B cell (primary cell): ENCODE data around the gene ERICH2. TPM values are rescaled to one million over a fixed set of nuclear protein-coding genes. Genes with fewer than 3 reads are reported as not detected.

Source experiments
- ATAC-seq: fragments of 200-7000 bp; cut with Tn5 transposase; one replicate; pipeline ENCODE4 v1.10.0; 2021; ENCODE audit warnings: low read depth, mild to moderate bottlenecking, moderate number of reproducible peaks, moderate library complexity
- CTCF ChIA-PET: fragments of 350-600 bp; sonication (Branson Sonifier 250); formaldehyde crosslinking; loops from one replicate; lab custom pipeline; 2021; ENCODE audit warnings: antibody characterized with exemption, inconsistent platforms; lab: Charles Lee
- POLR2A ChIA-PET: fragments of 350-600 bp; sonication (Branson Sonifier 250); formaldehyde crosslinking; loops from one replicate; lab custom pipeline; 2021; ENCODE audit warnings: antibody characterized with exemption; lab: Charles Lee
- DNase-seq: peaks from one replicate; pipeline ENCODE4 v3.0.0; 2013
- H2AFZ ChIP-seq: 2 replicates; pipeline ENCODE4 v1.6.1; 2012; ENCODE audit warnings: mild to moderate bottlenecking, low read depth, low read length; ENCODE audit not compliant: insufficient read depth, poor library complexity, severe bottlenecking
- H3K27ac ChIP-seq, 2 donors: 1 replicate in 1 of 2; 2 replicates in 1 of 2; pipeline ENCODE4 v1.5.1; 2012 to 2013; ENCODE audit warnings: low read length in 2 of 2, mild to moderate bottlenecking in 2 of 2, moderate library complexity in 1 of 2
- H3K27me3 ChIP-seq, 4 experiments: fragments of 200-600 bp in 1 of 4; sonication (generic) in 1 of 4; replicated peaks in 1 of 4; 1 replicate in 2 of 4; 2 replicates in 2 of 4; pipeline versions ENCODE4 v1.6.1 to v1.7.0; 2013 to 2016; ENCODE audit warnings: low read length in 3 of 4, mild to moderate bottlenecking in 2 of 4, mixed read lengths in 1 of 4, moderate library complexity in 1 of 4; ENCODE audit not compliant: insufficient read depth in 4 of 4, control insufficient read depth in 3 of 4; ENCODE audit errors: control extremely low read depth in 1 of 4
- H3K36me3 ChIP-seq, 2 experiments: replicated peaks in 1 of 2; 1 replicate in 1 of 2; 2 replicates in 1 of 2; pipeline versions ENCODE4 v1.6.1 to v1.7.1; 2013; ENCODE audit warnings: low read length in 1 of 2; ENCODE audit not compliant: insufficient read depth in 2 of 2, control insufficient read depth in 1 of 2; ENCODE audit errors: control extremely low read depth in 1 of 2, extremely low read depth in 1 of 2
- H3K4me1 ChIP-seq, 2 donors: fragments of 200-600 bp in 1 of 2; sonication (generic) in 1 of 2; 1 replicate in 1 of 2; 2 replicates in 1 of 2; pipeline versions ENCODE4 v1.5.1 to v1.6.1; 2013 to 2017; ENCODE audit warnings: low read length in 2 of 2; ENCODE audit not compliant: control insufficient read depth in 2 of 2, insufficient read depth in 2 of 2
- H3K4me2 ChIP-seq: replicated peaks from 2 replicates; pipeline ENCODE3; 2012; ENCODE audit warnings: mild to moderate bottlenecking, low read depth, low read length; ENCODE audit not compliant: poor library complexity, severe bottlenecking
- H3K4me3 ChIP-seq, 5 experiments: fragments of 200-600 bp in 1 of 5; sonication (generic) in 1 of 5; 1 replicate in 3 of 5; 2 replicates in 2 of 5; pipeline versions ENCODE4 v1.5.1 to v1.7.0; 2011 to 2016; ENCODE audit warnings: low read length in 4 of 5, mild to moderate bottlenecking in 4 of 5, low read depth in 2 of 5, control low read depth in 1 of 5, moderate library complexity in 1 of 5; ENCODE audit not compliant: insufficient read depth in 1 of 5; ENCODE audit errors: control extremely low read depth in 1 of 5, extremely low read depth in 1 of 5
- H3K79me2 ChIP-seq: fragments of 200-600 bp; sonication (generic); one replicate; pipeline ENCODE4 v1.6.0; 2016; ENCODE audit warnings: low read length; ENCODE audit not compliant: control insufficient read depth, insufficient read depth
- H3K9ac ChIP-seq: fragments of 200-600 bp; sonication (generic); 2 replicates; pipeline ENCODE4 v1.6.1; 2017; ENCODE audit warnings: mild to moderate bottlenecking, low read length, moderate library complexity
- H3K9me3 ChIP-seq, 3 donors: one replicate each; pipeline versions ENCODE4 v1.6.1 to v1.7.1; 2013; ENCODE audit warnings: low read length in 2 of 3; ENCODE audit not compliant: control insufficient read depth in 2 of 3, insufficient read depth in 1 of 3; ENCODE audit errors: control extremely low read depth in 1 of 3
- H4K20me1 ChIP-seq: 2 replicates; pipeline ENCODE4 v1.6.0; 2012; ENCODE audit warnings: mild to moderate bottlenecking, low read length; ENCODE audit not compliant: insufficient read depth, control insufficient read depth, poor library complexity, severe bottlenecking
- H3K27ac Mint-ChIP-seq: one replicate; pipeline ENCODE4 v1.8.0; 2021; ENCODE audit warnings: mixed read lengths
- H3K27me3 Mint-ChIP-seq: one replicate; pipeline ENCODE4 v1.8.0; 2021; ENCODE audit warnings: mixed read lengths
- H3K4me1 Mint-ChIP-seq: one replicate; pipeline ENCODE4 v1.8.0; 2021; ENCODE audit warnings: mixed read lengths
- H3K4me3 Mint-ChIP-seq: one replicate; pipeline ENCODE4 v1.8.0; 2021; ENCODE audit warnings: mixed read lengths
- H3K9me3 Mint-ChIP-seq: one replicate; pipeline ENCODE4 v1.8.0; 2022; ENCODE audit warnings: mixed read lengths; ENCODE audit not compliant: insufficient read depth
- CTCF ChIP-seq: fragments of 200-600 bp; IDR thresholded peaks from one replicate; pipeline ENCODE4 v1.8.0; 2022; ENCODE audit warnings: antibody characterized with exemption, mild to moderate bottlenecking
- EZH2 ChIP-seq: IDR thresholded peaks from 2 replicates; pipeline ENCODE4 v1.6.1; 2012; ENCODE audit warnings: borderline replicate concordance, low read depth, mild to moderate bottlenecking, moderate library complexity, low read length; ENCODE audit not compliant: insufficient read depth, poor library complexity, severe bottlenecking
- WGBS: methylation state at CpG from one replicate; pipeline ENCODE4 v1.1.5; 2013; ENCODE audit warnings: missing lambda C conversion rate; ENCODE audit not compliant: insufficient coverage; 5-methylcytosine and 5-hydroxymethylcytosine counted together
- intact Hi-C: fragments of 100-400 bp; cut with micrococcal nuclease; formaldehyde crosslinking; loops from one replicate; pipeline ENCODE4 v1.10.0; 2022
- polyA plus RNA-seq: library from polyadenylated mRNA; depleted of rRNA; stranded (reverse); fragments of >200 nt; gene quantifications from 2 replicates; pipeline ENCODE4 v1.2.3, GENCODE V29; 2012
- total RNA-seq, 2 donors: library from RNA; stranded (reverse); fragments of 120-200 nt in 1 of 2; gene quantifications; 1 replicate in 1 of 2; 2 replicates in 1 of 2; pipeline versions ENCODE4 v1.2.3 to v1.2.4, GENCODE V29; 2013 to 2022

The ERICH2 gene
- total and polyA plus RNA-seq, 2 donors (not counting 1 experiment from before 2014, with no cell fraction given) = not detected

GRCh38 chr2:170824526-170825015 is 54.4 kb downstream of the ERICH2 start:
- Histone ChIP-seq H3K9me3 (peaks cover 0 to 53% (median 0%) of the 10 kb centered on the region in 3 donors), H3K4me3 (no peak overlapping the region), H2AFZ (no peak overlapping the region), H3K4me2 (no peak overlapping the region), H3K27me3 (peaks cover 0 to 58% (median 38%) of the 10 kb centered on the region in 4 experiments), H3K27ac (no peak overlapping the region), H3K36me3 (no peaks in the 10 kb centered on the region), H4K20me1 (no peaks in the 10 kb centered on the region), H3K79me2 (no peaks in the 10 kb centered on the region), H3K9ac (no peak overlapping the region), H3K4me1 (peaks cover 41 to 44% of the 10 kb centered on the region in 2 donors)
- intact Hi-C loops = no loop called here
- WGBS = 67% methylated on average over 1 of the region's 2 CpGs
- POLR2A ChIA-PET = interaction anchor here (0.6 kb wide), 1 partner anchor 1097 kb away, joined by 4 read pairs; the partner anchor contains the start of gene HAT1
- CTCF ChIA-PET = interaction anchor here (1.4 kb wide), 1 partner anchor 12 kb away, joined by 4 read pairs; no protein-coding TSS in a partner anchor
- ATAC-seq = no peak
- no peak overlapping the region for H3K4me3 Mint-ChIP-seq
- TF ChIP-seq CTCF = no peak
- no peak for TF ChIP-seq EZH2
- H3K9me3 Mint-ChIP-seq = no peaks in the 10 kb centered on the region
- DNase-seq = no peak
- H3K27ac Mint-ChIP-seq = no peak overlapping the region
- peaks cover 32% of the 10 kb centered on the region for H3K4me1 Mint-ChIP-seq
- peaks cover 72% of the 10 kb centered on the region for H3K27me3 Mint-ChIP-seq

- Histone ChIP-seq H3K9me3 (peaks cover 0 to 21% (median 0%) of the 10 kb centered on the region in 3 donors), H3K27me3 (peaks cover 0 to 33% (median 14%) of the 10 kb centered on the region in 4 experiments), H3K36me3 (no peaks in the 10 kb centered on the region), H3K4me1 (peaks cover 7 to 10% of the 10 kb centered on the region in 2 donors), H2AFZ (no peak overlapping the region), H3K9ac (no peak overlapping the region), H3K27ac (no peak overlapping the region), H3K79me2 (no peaks in the 10 kb centered on the region), H3K4me3 (no peak overlapping the region), H4K20me1 (no peaks in the 10 kb centered on the region), H3K4me2 (no peak overlapping the region)
- H3K27ac Mint-ChIP-seq = no peak overlapping the region
- 92% methylated on average over 4 of the region's 6 CpGs for WGBS
- ChIA-PET POLR2A (no interaction called here), CTCF (interaction anchor here (1.1 kb wide), 1 partner anchor 13 kb away, joined by 3 read pairs; no protein-coding TSS in a partner anchor)
- peaks cover 69% of the 10 kb centered on the region for H3K27me3 Mint-ChIP-seq
- intact Hi-C loops = no loop called here
- no peak for ATAC-seq
- H3K4me3 Mint-ChIP-seq = no peak overlapping the region
- no peak for DNase-seq
- TF ChIP-seq CTCF (no peak), EZH2 (no peak)
- H3K4me1 Mint-ChIP-seq = peaks cover 4% of the 10 kb centered on the region
- no peaks in the 10 kb centered on the region for H3K9me3 Mint-ChIP-seq
Observed at GRCh38 chr2:170827841-170828532, 57.8 kb downstream of the ERICH2 start.
